HG03571 (cell line): ENCODE results near the gene SNTB2.
"Not testable (repeated sequence)": the region's sequence is repeated elsewhere in the genome, so short reads cannot be mapped to it uniquely, and the experiment has no call there.

Source experiments
- ATAC-seq: cut with Tn5 transposase; IDR thresholded peaks from one replicate; pipeline ENCODE4 v1.9.1; 2021; ENCODE audit not compliant: unreplicated experiment

Gene SNTB2

DNA sequence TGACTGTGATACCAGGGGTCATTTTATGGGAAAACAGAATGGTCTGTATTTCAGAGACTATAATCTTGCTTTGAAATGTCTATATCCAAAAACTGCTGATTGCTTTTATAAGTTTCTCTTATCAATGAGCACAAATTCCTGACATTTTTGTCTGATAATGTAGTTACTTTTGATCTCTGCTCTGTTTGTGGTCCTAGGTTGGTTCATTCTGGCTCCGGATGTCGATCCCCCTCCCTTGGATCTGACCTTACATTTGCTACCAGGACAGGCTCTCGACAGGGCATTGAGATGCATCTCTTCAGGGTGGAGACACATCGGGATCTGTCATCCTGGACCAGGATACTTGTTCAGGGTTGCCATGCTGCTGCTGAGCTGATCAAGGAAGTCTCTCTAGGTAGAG is 96.9 kb downstream of the SNTB2 start:
- no peak for ATAC-seq

DNA sequence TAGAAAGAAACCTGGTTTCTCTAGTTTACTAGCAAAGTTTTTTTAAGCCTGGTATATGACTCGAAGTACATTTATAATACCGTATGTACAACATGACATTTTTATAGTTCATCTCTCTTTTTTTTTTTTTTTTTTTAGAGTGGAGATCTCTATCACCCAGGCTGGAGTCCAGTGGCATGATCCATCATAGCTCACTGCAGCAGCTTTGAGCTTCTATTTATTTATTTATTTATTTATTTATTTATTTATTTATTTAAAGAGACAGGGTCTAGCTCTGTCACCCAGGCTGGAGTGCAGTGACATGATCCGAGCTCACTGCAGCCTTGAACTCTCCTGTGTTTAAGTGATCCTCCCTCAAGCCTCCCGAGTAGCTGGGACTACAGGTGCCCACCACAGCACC is 98.3 kb downstream of the SNTB2 start:
- no peak for ATAC-seq

DNA sequence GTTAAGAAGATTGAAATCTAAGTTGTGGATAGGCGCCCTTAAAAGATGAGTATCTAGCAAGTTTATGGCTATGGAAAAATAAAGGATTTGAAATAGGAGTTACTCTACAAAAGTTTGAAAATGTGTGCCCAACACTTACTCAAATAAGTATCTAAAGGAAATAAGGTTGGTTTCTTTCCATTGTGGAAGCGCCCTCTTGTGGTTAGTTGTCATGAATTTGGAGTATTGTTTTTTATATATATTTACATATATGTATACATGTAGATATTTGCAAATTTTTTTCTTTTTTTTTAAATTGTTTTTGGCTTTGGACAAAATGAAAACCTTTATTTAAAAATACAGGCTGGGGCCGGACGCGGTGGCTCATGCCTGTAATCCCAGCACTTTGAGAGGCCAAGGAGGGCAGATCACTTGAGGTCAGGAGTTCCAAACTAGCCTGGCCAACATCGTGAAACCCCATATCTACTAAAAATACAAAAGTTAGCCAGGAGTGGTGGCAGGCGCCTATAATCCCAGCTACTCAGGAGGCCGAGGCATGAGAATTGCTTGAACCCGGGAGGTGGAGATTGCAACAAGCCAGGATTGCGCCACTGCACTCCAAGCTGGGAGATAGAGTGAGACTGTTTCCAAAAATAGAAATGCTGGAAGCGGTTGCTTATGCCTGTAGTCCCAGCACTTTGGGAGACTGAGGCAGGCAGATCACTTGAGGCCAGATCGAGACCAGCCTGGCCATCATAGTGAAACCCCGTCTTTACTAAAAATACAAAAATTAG is 100.2 kb downstream of the SNTB2 start:
- ATAC-seq = no peak

DNA sequence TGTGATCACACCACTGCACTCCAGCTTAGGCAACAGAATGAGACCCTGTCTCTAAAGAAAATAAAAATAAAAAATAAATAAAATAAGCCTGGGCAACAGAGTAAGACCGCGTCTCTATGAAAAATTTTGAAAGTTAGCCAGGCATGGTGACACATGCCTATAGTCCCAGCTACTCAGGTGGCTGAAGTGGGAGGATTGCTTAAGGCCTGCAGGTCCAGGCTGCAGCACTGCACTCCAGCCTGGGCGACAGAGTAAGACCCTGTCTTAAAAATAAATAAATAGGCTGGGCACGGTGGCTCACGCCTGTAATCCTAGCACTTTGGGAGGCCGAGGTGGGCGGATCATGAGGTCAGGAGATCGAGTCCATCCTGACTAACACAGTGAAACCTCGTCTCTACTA is 104.7 kb downstream of the SNTB2 start:
- ATAC-seq = not testable (repeated sequence)

DNA sequence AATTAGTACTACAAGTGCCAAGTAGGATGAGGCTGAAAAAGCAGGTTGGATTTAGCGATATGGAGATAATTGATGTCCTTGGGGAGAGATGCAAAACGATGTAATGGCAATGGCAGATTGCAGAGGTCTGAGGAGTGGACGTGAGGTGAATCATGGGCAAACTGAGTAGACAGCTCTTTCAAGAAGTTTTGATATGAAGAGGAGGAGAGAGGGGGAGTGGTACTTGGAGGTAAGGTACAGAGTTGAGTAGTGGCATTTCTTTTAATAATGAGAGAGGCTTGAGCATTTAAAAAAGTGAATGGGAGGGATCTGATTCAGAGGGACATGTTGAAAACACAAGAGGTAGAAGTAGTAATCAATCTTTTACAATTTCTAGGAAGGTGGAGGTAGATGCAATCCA is 106.4 kb downstream of the SNTB2 start:
- ATAC-seq = no peak

DNA sequence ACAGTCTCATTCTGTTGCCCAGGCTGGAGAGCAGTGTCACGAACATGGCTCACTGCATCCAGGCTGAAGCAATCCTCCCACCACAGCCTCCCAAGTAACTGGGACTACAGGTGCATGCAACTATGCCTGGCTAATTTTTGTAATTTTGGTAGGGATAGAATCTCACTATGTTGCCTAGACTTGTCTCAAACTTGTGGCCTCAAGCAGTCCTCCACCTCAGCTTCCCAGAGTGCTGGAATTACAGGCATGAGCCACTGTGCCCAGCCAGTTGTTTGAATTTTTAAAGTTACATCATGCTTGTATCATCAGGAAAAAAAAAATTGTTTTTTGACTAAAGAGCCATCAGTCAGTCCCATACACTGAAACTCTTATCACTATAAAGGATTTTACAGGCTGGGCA is 107.1 kb downstream of the SNTB2 start:
- ATAC-seq = no peak

DNA sequence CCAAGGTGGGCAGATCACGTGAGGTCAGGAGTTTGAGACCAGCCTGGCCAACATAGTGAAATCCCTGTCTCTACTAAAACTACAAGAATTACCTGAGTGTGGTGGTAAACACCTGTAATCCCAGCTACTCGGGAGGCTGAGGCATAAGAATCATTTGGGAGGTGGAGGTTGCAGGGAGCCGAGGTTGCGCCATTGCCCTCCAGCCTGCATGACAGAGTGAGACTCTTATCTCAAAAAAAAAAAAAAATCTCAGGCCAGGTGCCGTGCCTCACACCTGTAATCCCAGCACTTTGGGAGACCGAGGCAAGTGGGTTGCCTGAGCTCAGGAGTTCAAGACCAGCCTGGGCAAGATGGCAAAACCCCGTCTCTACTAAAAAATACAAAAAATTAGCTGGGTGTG is 109.8 kb downstream of the SNTB2 start:
- ATAC-seq = not testable (repeated sequence)

DNA sequence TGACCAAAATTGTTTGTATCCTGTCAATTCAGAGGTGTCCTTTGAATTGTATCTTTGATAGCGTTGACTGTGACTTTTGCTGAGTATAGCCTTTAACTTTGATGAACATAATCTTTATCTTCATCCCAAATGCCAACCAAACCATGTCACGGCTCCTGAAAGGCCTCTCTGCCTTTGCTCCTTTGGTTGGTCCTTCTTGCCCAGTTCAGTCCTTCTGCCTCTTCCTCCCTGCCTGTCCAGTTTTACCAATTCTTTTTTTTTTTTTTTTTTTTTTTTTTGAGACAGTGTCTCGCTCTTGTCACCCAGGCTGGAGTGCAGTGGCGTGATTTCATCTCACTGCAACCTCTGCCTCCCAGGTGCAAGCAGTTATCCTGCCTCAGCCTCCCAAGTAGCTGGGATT is 111.3 kb downstream of the SNTB2 start:
- ATAC-seq = no peak

DNA sequence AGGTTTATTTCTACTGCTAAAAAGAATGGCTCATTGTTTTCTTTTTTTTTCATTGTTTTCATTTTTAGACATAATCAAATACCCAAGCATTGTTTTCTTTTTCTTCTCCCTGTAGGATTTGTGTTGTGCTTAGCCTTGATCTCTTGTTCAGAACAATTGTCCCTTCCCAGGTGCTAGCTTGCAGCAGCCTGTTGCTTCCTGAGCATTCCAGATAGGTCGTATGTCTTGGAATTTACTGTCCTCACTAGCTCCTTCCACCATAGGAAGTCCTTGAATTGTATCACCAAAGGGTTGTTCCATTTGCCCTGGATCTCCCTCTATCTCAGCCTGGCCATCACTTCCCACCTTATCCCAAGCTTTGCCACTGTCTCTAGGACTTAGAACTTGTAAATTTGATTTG is 114.2 kb downstream of the SNTB2 start:
- no peak for ATAC-seq

DNA sequence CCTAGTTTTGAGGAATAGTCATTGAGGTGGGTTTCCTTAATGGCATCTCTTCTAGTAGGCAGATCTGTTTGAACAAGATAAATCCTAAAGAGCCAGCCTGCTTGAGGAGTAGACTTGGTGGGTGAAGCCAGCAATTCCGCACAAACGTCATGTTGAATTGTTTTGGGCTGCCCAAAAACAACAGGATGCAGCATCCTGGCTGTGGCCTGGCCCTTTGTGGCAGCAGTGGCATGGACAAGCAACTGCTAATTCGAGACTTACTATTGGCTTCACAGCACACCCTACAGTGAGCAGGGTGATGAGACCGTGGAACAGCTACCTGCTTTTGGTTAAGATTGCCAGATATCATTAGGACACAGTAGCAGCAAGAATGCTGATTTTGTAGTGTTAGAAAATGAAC is 114.9 kb downstream of the SNTB2 start:
- no peak for ATAC-seq

DNA sequence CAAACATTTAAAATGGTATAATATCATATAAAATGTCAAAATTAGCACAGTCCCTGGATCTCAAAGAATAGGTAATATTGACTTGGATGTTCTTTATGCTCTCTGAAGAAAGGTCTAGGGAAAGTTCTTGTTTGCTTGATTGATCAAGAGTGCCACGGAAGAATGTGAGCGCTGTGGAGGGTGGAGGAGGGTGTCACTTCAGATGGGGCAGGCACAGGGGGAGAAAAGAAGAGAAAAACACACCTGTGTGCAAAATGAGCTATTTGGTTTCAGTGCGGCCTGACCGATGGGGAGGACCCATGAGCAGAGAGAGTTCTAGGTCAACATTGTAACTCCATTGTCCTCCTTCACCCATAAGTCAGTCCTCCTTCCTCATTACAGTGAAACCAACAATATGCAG is 115.3 kb downstream of the SNTB2 start:
- no peak for ATAC-seq

DNA sequence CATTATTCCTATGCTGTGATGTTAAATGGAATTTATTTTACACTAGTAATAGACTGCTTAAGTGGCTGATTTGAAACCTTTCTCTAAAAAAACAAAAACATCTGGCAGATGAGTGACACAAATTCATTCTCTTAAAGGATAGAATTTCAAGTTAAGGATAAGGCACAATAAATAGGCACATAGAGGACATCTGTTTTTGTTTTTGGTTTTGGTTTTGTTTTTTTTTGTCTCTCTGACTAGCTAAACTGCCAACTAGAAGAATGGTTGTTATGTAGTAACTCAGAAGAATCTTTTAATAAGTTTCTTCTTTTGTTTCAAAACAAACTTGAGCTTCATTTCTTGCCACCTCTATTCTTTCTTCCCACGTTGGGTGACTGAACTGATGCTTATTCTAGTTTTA is 119.1 kb downstream of the SNTB2 start:
- no peak for ATAC-seq

DNA sequence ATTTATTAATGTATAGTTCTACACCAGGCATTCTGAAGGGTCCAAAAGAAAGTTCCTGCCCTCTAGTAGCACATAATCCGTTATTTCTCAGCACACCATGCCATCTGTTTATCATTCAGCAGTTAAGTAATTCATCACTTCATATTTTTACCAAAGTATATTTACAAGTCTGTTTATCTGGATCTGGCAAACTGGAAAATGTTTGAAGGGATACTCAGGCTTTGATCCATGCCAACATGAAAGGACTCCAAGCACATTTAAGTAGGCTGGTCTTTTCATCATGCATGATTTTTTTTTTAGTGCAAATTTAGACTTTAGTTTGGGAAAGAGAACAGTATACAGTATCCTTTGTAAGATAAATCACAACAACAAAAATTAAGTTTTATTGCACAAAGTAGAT is 120.1 kb downstream of the SNTB2 start:
- no peak for ATAC-seq

DNA sequence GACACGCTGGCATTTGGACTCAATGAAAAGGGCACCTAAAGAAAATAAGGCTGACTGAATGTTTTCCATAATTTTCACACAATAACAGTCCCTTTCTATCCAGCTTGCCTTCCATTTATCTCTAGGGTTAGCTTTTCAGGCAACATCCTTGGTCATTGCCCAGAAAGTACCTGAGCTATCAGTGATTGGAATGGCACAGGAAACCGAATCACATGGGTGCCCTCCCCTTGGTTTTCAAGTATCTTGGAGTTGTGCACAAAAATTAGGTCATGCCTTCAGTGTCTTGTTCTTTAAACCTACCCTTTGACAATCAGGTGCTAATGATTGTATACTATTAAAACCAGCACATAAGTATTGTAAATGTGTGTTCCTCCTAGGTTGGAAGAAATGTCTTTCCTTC is 120.9 kb downstream of the SNTB2 start:
- no peak for ATAC-seq

DNA sequence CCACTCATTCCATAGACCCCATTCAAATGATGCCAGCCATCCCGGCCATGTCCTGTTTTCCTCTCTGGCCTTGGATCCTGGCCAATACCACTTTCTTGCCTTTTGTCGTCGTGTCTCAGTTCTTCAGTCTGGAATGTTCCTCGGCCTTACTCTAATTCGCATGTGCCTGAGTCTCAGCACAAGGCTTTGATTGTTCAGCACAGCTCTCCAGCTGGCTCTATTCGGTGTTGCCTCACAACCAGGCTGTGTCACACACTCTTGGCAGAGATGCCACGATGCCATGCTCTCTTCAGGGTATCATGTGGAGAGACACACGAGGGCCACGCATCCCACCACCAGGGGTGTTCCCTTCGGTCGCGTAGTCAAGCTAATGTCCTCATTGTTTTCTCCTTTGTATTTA is 122.4 kb downstream of the SNTB2 start:
- no peak for ATAC-seq

DNA sequence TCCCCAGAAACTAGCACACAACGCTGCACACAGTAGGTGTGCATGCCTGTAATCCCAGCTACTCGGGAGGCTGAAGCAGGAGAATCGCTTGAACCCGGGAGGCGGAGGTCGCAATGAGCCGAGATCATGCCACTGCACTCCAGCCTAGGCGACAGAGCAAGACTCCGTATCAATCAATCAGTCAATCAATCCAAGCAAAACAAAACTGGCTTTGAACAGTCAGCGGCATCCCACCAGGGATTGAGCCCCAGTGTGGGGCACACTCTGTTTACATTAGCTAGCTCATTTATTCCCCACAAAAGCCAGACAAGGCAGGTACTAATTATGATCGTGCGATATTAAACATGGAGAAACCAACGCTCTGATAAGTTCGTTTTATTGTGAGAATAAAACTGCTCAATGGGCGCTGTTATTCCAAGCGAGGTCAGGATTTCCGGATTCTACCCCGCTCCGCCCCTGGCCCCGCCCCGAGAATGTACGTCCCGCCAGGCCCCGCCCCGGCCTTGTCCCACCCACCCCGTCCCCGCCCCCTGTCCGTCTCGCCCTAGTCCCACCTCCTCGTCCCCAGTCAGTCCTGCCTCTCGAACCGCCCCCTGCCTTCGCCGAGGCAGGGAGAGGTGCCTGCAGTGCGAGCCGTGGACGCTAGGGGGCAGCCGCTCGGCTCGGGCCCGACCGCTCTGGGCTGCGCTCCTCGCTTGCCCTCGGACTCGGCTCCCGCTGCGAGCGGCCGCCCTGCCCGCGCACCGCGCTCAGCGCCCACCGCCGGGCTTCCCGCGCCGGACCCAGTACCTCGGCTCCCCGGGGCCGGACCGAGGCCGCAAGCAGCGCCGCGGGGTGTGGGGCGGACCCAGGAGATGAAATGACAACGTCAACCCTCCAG is 123.9 kb downstream of the SNTB2 start, which contains the start of gene VPS4A:
Gene VPS4A, plus strand, starts transcription at position 698 of the 880 bp plus-strand sequence. Its CDS starts 162 bp downstream, at position 860.
- ATAC-seq = peak; percentile 90

DNA sequence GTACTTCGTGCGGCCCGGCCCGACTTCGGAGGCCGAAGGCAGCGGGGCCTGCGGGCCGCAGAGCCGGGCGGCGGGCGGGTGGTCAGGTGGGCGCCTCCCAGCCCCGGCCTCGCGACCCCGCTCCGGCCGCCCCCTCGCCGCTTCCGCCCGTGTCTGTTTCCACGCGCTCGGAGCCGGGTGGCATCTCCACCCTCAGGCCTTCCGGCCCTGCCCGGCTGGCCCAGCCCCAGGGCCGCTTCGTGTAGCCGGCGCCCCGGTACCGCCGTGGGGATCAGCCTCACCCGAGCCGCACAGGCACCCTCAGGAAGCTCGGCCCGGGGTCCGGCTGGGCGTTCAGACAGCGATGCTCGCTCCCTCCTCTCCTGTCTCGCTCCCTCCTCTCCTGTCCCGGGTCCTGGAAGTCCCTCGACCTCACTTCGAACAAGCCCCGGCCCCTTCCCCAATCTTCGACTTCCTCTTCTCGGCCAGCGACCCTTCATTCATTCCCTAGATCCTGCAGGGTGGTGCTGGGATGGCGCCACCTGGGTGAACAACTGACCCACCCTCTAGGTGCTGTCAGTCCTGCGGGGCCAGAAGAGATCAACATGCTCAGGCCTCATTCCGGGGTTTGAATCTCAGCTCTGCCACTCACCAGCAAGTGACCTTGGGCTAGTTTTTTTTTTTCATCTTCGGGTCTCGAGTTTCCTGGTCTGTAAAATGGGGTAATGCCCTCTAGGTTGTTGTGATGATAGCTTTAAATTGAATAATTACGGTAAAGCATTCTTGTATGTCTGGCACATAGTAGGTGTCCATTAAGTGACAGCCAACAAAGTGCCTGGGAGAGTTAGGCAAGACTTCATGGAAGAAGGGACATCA is 124.8 kb downstream of the SNTB2 start:
- ATAC-seq = peak; percentile 35

DNA sequence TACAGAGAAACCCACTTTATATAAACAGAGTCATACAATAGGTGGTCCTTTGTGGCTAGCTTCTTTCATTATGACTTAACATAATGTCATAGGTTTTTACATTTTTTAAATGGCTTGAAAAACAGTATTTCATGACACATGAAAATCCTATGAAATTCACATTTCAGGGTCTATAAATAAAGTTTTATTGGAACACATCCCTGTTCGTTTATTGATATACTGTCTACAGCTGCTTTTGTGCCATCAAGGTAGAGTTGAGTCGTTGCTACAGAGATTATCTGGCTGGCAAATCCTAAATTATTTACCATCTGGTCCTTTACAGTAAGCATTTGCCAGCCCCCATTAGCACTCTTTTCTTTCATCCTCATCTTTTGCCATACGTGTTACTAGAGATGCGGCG is 126.5 kb downstream of the SNTB2 start:
- ATAC-seq = no peak

DNA sequence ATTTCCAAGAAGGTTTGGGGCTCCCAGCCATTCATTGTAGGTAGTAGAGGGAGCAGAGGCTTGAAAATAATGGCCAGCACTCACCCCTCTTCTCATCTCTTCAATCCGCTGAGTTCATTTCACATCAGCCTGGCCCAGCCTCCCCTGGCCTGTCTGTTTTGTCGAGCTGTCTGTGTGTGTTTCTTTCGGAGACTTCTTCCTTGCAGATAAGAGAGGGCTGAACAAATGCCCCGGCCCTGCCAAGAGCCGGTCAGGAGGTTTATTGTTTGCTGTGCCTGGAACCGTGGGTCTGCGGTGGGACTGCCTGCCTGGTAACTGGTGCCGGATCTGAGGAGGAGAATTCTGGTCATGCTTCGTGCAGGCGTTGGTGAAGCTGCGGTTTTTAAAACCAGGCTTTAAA is 127.6 kb downstream of the SNTB2 start:
- ATAC-seq = no peak

DNA sequence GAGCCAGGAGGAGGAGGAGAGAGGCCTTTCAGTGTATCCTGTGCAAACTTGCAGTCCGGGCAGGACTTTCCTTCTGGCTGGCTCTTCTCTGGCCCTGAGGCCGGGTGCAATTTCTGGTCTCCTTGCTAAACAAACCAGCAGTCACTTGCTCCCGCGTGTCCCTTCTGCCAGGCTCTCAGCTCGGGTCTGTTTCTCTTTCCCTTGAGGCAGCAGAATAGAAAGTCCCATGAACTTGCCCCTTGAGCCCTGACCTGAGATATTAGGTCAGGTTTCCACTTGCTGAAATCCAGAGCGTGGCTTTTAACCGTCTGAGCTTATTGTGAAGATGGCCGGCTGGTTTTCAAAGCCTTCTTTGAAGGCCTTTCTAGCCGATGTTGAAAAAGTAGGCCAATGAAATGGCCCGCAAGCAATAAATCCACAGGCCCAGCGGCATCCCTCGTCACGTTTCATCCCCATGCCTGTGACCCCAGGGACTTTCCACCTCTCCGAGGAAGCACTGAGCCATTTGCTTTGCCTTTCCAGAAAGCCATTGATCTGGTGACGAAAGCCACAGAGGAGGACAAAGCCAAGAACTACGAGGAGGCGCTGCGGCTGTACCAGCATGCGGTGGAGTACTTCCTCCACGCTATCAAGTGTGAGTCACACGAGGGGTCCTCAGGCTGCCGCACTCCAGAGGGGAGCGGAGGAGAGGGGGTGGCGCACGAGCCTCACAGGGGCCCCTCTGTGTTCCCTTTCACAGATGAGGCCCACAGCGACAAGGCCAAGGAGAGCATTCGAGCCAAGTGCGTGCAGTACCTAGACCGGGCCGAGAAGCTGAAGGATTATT is 128.7 kb downstream of the SNTB2 start:
- no peak for ATAC-seq
